Measurements from ENCODE around the gene KRTAP10-7.
"Not testable (repeated sequence)": the region's sequence is repeated elsewhere in the genome, so short reads cannot be mapped to it uniquely, and the experiment has no call there.

KRTAP10-7 gene

GRCh38 chr21:44590897-44591800 is 9.2 kb upstream of the KRTAP10-7 start:
- DNase-seq, result not testable (repeated sequence)

GRCh38 chr21:44591801-44592130 is 8.6 kb upstream of the KRTAP10-7 start:
- DNase-seq, result not testable (repeated sequence)

DNA sequence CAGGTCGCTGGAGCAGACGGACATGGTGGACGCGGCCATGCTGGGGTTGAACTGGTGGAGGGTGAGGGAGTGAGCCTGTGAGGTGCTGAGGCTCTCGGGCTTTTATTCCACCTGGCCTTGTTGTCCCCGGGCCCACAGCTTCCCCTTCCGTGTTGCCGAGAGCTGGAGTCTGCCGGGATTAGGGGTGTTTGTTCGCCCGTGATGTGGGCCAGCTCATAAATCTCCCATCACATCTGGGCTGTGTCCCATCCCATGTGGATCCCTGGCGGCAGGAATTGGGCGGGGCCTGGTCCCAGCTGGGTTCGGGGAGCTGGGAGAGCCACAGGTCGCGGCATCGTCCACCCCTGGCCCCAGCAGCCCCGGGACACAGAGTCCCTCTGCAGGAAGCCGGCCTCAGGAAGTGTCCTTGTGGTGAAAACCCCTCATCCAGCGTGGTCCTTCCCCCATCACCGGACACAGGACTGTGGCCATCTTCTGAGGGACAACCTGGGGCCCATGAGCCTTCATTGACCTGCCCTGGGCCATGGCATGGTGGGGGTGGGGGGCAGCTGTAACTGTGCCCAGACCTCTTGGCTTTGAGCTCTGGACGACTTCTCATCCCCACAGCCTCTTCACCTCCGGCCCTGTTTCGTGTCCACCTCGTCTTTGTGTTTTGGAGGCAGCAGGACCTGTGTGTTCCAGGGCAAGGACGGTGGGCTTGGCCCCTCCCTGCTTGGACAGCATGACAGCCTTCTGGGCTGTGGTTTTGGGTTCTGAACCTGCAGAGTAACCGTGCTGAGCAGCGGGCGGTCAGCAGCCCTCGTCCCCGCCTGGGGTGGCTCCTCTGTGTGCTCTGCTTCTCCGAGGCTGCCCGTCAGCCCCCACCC is 7.7 kb upstream of the KRTAP10-7 start, which contains the start of gene KRTAP10-6:
Gene KRTAP10-6 (minus strand): TSS at position 60 of the 866 bp plus-strand sequence. CDS start 21 bp downstream, at position 39.
- no peak for DNase-seq

DNA sequence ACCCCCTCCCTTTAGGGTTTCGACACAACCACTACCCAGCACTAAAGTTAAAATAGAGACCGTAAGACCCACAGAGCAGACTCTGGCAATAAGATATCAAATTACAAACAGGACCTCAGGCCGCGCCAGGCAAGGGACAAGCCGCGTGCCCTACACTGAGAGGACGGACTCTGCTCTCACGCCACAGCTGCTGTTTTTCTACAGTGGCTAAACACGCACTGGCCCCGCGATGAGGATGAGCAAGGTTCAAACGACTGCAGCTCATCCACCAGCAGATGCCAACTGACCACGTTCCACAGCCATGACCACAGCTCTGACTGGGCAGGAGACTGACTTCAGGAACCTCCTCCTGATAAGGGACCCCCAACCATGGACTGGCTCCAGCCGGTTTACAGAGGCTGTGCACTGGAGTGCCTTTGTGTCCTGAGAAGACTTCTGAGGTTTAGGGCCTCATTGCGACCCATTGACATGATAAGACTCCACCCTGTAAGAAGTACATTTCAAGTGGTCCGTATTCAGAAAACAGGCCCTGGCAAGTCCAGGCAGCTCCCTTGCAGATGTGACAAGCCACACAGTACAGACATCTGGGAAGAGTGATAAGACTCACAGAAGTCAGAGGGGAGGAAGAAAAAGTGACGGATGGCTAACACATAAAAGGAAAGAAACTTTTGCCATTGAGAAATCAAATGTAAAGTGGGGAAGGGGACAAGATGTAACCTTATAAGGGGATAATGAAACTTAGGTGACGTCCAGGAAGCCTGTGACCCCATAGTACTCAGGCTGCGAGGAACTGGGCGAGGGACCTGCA is 6.6 kb upstream of the KRTAP10-7 start:
- DNase-seq, result peak; percentile 17

GRCh38 chr21:44594406-44594916 is 5.9 kb upstream of the KRTAP10-7 start:
- no peak for DNase-seq

DNA sequence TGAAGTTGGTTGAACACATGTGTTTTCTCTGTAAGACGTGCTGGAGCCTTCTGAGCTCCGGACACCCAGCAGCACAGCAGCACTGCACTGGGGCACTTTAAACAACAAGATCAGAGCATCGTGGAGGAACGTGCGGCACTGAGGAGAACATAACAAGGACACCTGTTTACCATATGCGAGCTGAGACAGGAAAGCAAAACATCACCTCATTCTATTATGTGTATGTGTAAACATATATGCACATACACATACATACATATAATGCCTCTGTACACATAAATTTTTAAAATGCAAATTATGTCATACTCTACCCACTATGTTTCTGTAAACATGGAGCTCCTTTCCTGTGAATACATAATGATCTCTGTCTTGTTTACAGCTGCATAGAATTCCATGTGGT is 4.9 kb upstream of the KRTAP10-7 start:
- DNase-seq, result no peak

DNA sequence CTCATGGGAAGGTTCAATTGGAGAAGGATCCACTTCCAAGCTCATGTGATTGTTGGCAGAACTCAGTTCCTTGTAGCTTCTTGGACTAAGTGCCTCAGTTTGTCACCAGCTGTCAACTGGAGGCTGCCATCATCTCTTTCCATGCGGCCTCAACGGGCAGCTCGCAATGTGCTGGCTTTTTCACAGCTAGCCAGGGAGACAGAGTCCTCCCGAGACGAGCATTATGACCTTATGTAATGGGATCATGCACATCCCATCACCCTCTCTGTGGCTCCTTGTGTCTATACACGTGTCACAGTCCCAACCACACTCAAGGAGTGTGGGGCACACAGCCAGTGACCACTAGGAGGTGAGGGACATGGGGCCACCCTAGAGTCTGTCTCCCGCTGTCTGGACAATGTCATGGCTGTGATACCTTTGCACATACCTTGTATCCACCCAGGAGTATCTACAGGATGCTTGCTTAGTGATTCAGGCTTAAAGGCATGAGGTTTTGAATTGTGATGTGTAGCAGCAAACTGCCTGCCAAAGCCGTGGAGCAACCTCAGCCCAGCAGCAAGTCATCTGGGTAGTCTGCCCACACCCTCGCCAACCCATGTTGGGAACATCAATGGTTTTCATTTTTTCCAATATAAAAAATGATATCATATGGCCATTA is 4.2 kb upstream of the KRTAP10-7 start:
- DNase-seq, result no peak

- DNase-seq, result no peak
Measured at GRCh38 chr21:44598061-44598460, 2.3 kb upstream of the KRTAP10-7 start.

- no peak for DNase-seq
Measured at GRCh38 chr21:44599264-44600029, 950 bp upstream of the KRTAP10-7 start.

DNA sequence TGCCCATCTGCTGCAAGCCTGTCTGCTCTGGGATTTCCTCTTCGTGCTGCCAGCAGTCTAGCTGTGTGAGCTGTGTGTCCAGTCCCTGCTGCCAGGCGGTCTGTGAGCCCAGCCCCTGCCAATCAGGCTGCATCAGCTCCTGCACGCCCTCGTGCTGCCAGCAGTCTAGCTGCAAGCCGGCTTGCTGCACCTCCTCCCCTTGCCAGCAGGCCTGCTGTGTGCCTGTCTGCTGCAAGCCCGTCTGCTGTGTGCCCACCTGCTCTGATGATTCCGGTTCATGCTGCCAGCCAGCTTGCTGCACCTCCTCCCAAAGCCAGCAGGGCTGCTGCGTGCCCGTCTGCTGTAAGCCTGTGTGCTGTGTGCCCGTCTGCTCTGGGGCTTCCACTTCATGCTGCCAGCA is 694 bp downstream of the KRTAP10-7 start:
- DNase-seq, result not testable (repeated sequence)

DNA sequence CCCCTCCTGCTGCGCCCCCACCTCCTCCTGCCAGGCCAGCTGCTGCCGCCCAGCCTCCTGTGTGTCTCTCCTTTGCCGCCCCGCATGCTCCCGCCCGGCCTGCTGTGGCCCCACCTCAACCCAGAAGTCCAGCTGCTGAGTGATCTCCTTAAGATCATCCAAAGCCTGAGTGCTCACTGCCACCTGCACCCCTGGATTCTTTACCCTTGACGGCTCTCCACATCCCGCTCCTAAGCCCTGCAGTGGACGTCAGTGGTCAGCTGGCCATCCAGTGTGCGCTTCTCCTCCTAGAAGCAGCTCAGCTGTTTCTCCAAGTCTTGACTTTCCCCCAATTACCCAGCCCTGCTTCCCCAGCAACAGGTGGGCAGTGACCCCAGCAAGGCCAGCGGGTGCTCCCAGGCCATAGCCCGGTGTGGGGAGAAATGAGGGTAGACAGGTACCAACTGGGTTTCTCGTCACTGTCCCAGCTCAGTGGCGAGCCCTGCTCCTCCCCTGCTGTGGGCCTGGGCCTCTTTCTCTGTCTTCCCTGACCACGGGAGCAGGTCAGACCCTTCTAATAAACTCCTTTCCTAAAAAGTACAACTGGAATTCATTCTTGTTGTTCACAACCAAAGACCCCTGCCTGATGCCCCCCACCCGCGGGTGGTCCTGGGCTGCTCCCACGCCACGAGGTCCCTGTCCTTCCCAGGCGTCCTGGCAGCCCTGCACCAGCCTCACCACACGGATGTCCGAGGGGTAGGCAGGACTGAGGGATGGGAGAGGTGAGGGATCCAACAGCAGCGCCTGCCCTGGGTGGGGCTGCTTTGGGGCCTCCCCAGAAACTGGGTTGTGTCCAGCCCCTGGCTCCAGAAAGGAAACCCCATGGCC is 1.4 kb downstream of the KRTAP10-7 start:
- no peak for DNase-seq

GRCh38 chr21:44602463-44602850 is 2.1 kb downstream of the KRTAP10-7 start:
- no peak for DNase-seq

- DNase-seq, result no peak
Measured at GRCh38 chr21:44603109-44603875, 2.9 kb downstream of the KRTAP10-7 start.

GRCh38 chr21:44603911-44604310 is 3.5 kb downstream of the KRTAP10-7 start:
- no peak for DNase-seq

GRCh38 chr21:44606495-44606894 is 6.1 kb downstream of the KRTAP10-7 start:
- no peak for DNase-seq

DNA sequence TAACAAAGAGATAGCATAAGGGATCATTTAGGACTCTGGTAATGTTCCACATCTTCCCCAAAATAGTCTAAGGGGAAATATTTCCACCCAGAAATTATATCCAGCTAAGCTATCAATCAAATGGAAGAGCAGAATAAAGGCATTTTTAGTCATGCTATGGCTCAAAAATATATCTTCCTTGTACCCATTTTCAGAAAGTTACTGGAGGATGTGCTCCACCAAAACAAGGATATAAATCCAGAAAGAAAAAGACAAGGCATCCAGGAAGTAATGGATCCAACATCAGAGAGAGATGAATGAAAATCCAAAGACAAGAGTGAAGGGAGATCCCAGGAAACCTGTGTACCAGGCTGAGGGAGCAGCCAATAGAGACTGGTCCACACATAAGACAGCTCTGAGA is 8.8 kb downstream of the KRTAP10-7 start:
- no peak for DNase-seq

- DNase-seq, result not testable (repeated sequence)
Measured at GRCh38 chr21:44610157-44610843, 9.9 kb downstream of the KRTAP10-7 start.

GRCh38 chr21:44611551-44611950 is 11.2 kb downstream of the KRTAP10-7 start:
- DNase-seq, result no peak

- DNase-seq, result no peak
Measured at GRCh38 chr21:44612029-44612486, 11.7 kb downstream of the KRTAP10-7 start, which contains the start of gene KRTAP10-8. Gene KRTAP10-8, plus strand, starts transcription at chr21:44612079. Its CDS starts 22 bp downstream, at chr21:44612101.

All from NCI-H510A (cell line).